GM21825 (cell line): ENCODE results near the gene PDE6D.
A peak's percentile ranks its signal among the peaks of the same experiment; 100 is the strongest.

Experiments
- ATAC-seq: cut with Tn5 transposase; IDR thresholded peaks from one replicate; pipeline ENCODE4 v1.9.1; 2021; ENCODE audit warnings: mild to moderate bottlenecking, moderate library complexity; ENCODE audit not compliant: unreplicated experiment

Gene PDE6D

GRCh38 chr2:231708773-231709635 is 72.1 kb downstream of the PDE6D start:
- ATAC-seq = no peak

GRCh38 chr2:231707927-231708772 is 72.9 kb downstream of the PDE6D start, which contains the start of gene PTMA:
PTMA (plus strand) TSS chr2:231708525; CDS start chr2:231708707, 182 bp downstream.
- ATAC-seq = peak; percentile 57

GRCh38 chr2:231707625-231707926 is 73.5 kb downstream of the PDE6D start:
- peak; percentile 1 for ATAC-seq

- peak; percentile 37 for ATAC-seq
Measured at GRCh38 chr2:231706731-231707624, 74.1 kb downstream of the PDE6D start.

GRCh38 chr2:231704017-231704416 is 77.1 kb downstream of the PDE6D start:
- no peak for ATAC-seq

- ATAC-seq = no peak
Measured at GRCh38 chr2:231701456-231702373, 79.4 kb downstream of the PDE6D start.

GRCh38 chr2:231699006-231699405 is 82.1 kb downstream of the PDE6D start:
- no peak for ATAC-seq

- no peak for ATAC-seq
Measured at GRCh38 chr2:231696004-231696367, 85.1 kb downstream of the PDE6D start.

- no peak for ATAC-seq
Measured at GRCh38 chr2:231693956-231694355, 87.1 kb downstream of the PDE6D start.

- ATAC-seq = no peak
Measured at GRCh38 chr2:231692847-231693246, 88.2 kb downstream of the PDE6D start.

GRCh38 chr2:231691251-231691772 is 89.8 kb downstream of the PDE6D start:
- ATAC-seq = no peak

GRCh38 chr2:231689124-231689893 is 91.8 kb downstream of the PDE6D start:
- no peak for ATAC-seq

GRCh38 chr2:231688719-231689118 is 92.4 kb downstream of the PDE6D start:
- no peak for ATAC-seq

GRCh38 chr2:231687961-231688360 is 93.1 kb downstream of the PDE6D start:
- no peak for ATAC-seq

GRCh38 chr2:231687133-231687852 is 93.8 kb downstream of the PDE6D start:
- ATAC-seq = peak; percentile 59

GRCh38 chr2:231686192-231687100 is 94.6 kb downstream of the PDE6D start:
- no peak for ATAC-seq
